ENCODE results near the gene FOXO3B. TPM values are rescaled to one million over a fixed set of nuclear protein-coding genes. Genes with fewer than 3 reads are reported as not detected.
"Not testable (repeated sequence)": the region's sequence is repeated elsewhere in the genome, so short reads cannot be mapped to it uniquely, and the experiment has no call there.

The FOXO3B gene
- total RNA-seq, 1 experiment from 2014 or later: 18.6 TPM

DNA sequence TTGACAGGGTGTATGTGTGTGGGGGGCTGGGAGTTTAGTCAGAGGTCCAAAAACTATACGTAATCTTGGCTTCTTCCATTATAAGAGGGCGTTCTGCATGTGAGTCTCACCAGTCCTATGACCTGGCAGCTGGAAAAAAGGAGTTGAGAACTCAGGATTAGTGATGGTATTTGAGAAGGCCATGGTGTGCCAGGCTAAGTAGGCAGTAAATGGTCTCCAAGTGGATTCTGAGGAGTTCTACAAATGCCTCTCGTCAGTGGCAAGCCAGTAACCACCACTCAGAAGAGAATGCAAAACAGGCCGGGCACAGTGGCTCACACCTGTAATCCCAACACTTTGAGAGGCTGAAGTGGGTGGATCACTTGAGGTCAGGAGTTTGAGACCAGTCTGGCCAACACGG lies 40.5 kb upstream of the FOXO3B start:
- H3K27ac Mint-ChIP-seq; H3K9me3 ChIP-seq (ENCODE audit: control insufficient read depth, low read depth, low read length); H4K8ac ChIP-seq (replicated peaks; ENCODE audit: insufficient read length, low read depth, low read length); H3K18ac ChIP-seq (ENCODE audit: insufficient read length, low read depth, low read length); H3K56ac ChIP-seq (ENCODE audit: insufficient read length, low read depth, low read length); DNase-seq; H3T11ph ChIP-seq (ENCODE audit: low read length); H4K20me1 ChIP-seq (ENCODE audit: control insufficient read depth, insufficient read depth, insufficient read length); H2BK20ac ChIP-seq (ENCODE audit: low read depth, low read length, poor library complexity, severe bottlenecking); H2BK120ac ChIP-seq (ENCODE audit: low read depth, low read length, poor library complexity, severe bottlenecking); H3K4me3 Mint-ChIP-seq; H3K36me3 Mint-ChIP-seq (ENCODE audit: insufficient read depth in 1 of 3, low read depth in 3 of 3); H3K23me2 ChIP-seq (ENCODE audit: insufficient read length, low read depth, low read length, poor library complexity, severe bottlenecking); H3K27ac ChIP-seq (ENCODE audit: insufficient read length, low read depth, low read length); H3K4me1 ChIP-seq (ENCODE audit: insufficient read depth, low read length); H2BK5ac ChIP-seq (ENCODE audit: insufficient read length, low read length); H3K14ac ChIP-seq (ENCODE audit: insufficient read depth, low read length); H3K79me1 ChIP-seq (ENCODE audit: insufficient read depth, low read depth, low read length, poor library complexity, severe bottlenecking); H3K9ac ChIP-seq (ENCODE audit: extremely low read depth, insufficient read length, low read length); H3K23ac ChIP-seq (ENCODE audit: insufficient read length, low read depth, low read length); H3K27me3 ChIP-seq (ENCODE audit: insufficient read depth, low read length); H3K79me2 ChIP-seq (ENCODE audit: insufficient read depth, low read length); H2BK15ac ChIP-seq (ENCODE audit: low read depth, low read length); H3K9me3 Mint-ChIP-seq; H2AK5ac ChIP-seq (ENCODE audit: insufficient read length, low read length); H3K4ac ChIP-seq (ENCODE audit: low read depth, low read length); H2BK12ac ChIP-seq (ENCODE audit: insufficient read length, low read depth, low read length); H4K5ac ChIP-seq (ENCODE audit: insufficient read length, low read depth, low read length); H2AFZ ChIP-seq (ENCODE audit: low read length); H3K27me3 Mint-ChIP-seq (ENCODE audit: low read depth); H4K91ac ChIP-seq (ENCODE audit: insufficient read length, low read depth, low read length); H3K4me2 ChIP-seq (ENCODE audit: insufficient read depth, insufficient read length, low read length): not testable (repeated sequence)
- no CpG with 5 or more reads among the region's 5 CpGs for WGBS (ENCODE audit: extremely low coverage, insufficient read length, low lambda C conversion rate)
- peaks cover 11% of the 10 kb centered on the region in 2 experiments for H3K4me1 Mint-ChIP-seq

DNA sequence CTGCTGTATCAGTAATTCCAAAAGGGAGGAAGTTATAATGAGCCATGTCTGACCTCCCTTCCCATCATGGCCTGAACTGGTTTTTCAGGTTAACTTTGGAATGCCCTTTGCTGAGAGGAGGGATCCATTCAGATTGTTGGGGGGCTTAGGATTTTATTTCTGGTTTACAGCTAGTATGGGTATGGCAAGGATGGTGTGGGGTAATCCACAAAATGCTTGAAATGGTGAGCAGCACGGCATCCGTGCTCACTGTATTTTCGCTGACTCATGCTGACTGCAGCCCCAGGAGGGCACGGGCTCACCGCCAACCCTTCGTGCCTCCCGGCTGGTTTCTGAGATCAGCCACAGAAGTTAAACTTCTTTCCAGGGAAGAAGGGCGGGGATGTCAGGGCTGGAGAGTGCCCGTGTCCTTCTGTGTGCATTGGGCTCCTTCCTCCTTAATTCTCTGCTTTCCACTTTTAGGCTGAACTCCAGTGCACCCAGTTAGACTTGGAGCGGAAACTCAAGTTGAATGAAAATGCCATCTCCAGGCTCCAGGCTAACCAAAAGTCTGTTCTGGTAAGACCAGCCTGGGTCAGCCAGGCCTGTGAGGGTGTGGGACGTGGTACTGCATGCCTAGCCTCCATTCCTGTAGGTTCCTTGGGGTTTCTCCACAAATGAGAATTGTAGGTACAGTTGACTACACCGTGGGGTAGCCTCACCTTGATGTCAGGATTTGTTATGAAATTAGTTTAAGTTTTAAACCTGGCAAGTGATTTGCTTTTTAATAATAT lies 39.8 kb upstream of the FOXO3B start:
- H2BK15ac ChIP-seq (ENCODE audit: low read depth, low read length); H3K9me3 Mint-ChIP-seq; H3K27me3 Mint-ChIP-seq (ENCODE audit: low read depth); DNase-seq; H4K91ac ChIP-seq (ENCODE audit: insufficient read length, low read depth, low read length); H2BK12ac ChIP-seq (ENCODE audit: insufficient read length, low read depth, low read length); H3K56ac ChIP-seq (ENCODE audit: insufficient read length, low read depth, low read length); H3K23ac ChIP-seq (ENCODE audit: insufficient read length, low read depth, low read length); H4K8ac ChIP-seq (replicated peaks; ENCODE audit: insufficient read length, low read depth, low read length); H3K36me3 Mint-ChIP-seq (ENCODE audit: insufficient read depth in 1 of 3, low read depth in 3 of 3); H2AFZ ChIP-seq (ENCODE audit: low read length); H4K20me1 ChIP-seq (ENCODE audit: control insufficient read depth, insufficient read depth, insufficient read length); H4K5ac ChIP-seq (ENCODE audit: insufficient read length, low read depth, low read length); H2AK5ac ChIP-seq (ENCODE audit: insufficient read length, low read length); H3K9ac ChIP-seq (ENCODE audit: extremely low read depth, insufficient read length, low read length); H3K27ac ChIP-seq (ENCODE audit: insufficient read length, low read depth, low read length); H3K14ac ChIP-seq (ENCODE audit: insufficient read depth, low read length); H3K18ac ChIP-seq (ENCODE audit: insufficient read length, low read depth, low read length); H3K4ac ChIP-seq (ENCODE audit: low read depth, low read length); H3K27me3 ChIP-seq (ENCODE audit: insufficient read depth, low read length); H3K4me3 Mint-ChIP-seq; H3K79me2 ChIP-seq (ENCODE audit: insufficient read depth, low read length); H3K4me2 ChIP-seq (ENCODE audit: insufficient read depth, insufficient read length, low read length); H3K27ac Mint-ChIP-seq; H3K4me1 ChIP-seq (ENCODE audit: insufficient read depth, low read length); H2BK5ac ChIP-seq (ENCODE audit: insufficient read length, low read length); H3T11ph ChIP-seq (ENCODE audit: low read length); H3K9me3 ChIP-seq (ENCODE audit: control insufficient read depth, low read depth, low read length); H3K79me1 ChIP-seq (ENCODE audit: insufficient read depth, low read depth, low read length, poor library complexity, severe bottlenecking); H2BK20ac ChIP-seq (ENCODE audit: low read depth, low read length, poor library complexity, severe bottlenecking); H2BK120ac ChIP-seq (ENCODE audit: low read depth, low read length, poor library complexity, severe bottlenecking); H3K23me2 ChIP-seq (ENCODE audit: insufficient read length, low read depth, low read length, poor library complexity, severe bottlenecking): not testable (repeated sequence)
- no CpG with 5 or more reads among the region's 12 CpGs for WGBS (ENCODE audit: extremely low coverage, insufficient read length, low lambda C conversion rate)
- H3K4me1 Mint-ChIP-seq: peaks cover 11% of the 10 kb centered on the region in 2 experiments

Measured in H9 (cell line).